ENCODE data around the gene CYTH2.

- TF ChIP-seq CTCF (IDR thresholded peaks at IDR 0.05) (no peak), POLR2A (IDR thresholded peaks at IDR 0.05) (no peak)
Observed at GRCh38 chr19:48468772-48469288, 339 bp upstream of the CYTH2 start.
